ENCODE results near the gene FMNL1.
A peak's percentile ranks its signal among the peaks of the same experiment; 100 is the strongest.
"Not testable (repeated sequence)": the region's sequence is repeated elsewhere in the genome, so short reads cannot be mapped to it uniquely, and the experiment has no call there.

The FMNL1 gene

DNA sequence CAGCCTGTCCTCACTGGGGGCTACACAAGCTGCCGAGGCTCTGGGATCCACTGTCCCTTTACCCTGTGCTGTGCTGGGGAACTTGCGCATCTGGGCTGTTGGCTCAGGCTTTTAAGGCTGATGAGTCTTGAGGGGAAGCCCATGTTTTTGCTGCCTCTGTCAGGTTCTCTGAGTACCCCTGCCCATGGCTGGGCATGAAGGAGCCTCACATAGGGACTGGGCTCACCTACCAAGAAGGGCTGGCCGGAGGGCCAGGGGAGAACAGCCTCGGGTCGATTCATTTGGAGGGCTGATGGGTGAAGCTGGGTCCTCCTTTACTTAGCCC, 14.6 kb downstream of the FMNL1 start:
- no peak for DNase-seq (ENCODE audit: low spot score)

- DNase-seq (ENCODE audit: low spot score), result no peak
Observed at GRCh38 chr17:45237686-45238085, 16.0 kb downstream of the FMNL1 start.

DNA sequence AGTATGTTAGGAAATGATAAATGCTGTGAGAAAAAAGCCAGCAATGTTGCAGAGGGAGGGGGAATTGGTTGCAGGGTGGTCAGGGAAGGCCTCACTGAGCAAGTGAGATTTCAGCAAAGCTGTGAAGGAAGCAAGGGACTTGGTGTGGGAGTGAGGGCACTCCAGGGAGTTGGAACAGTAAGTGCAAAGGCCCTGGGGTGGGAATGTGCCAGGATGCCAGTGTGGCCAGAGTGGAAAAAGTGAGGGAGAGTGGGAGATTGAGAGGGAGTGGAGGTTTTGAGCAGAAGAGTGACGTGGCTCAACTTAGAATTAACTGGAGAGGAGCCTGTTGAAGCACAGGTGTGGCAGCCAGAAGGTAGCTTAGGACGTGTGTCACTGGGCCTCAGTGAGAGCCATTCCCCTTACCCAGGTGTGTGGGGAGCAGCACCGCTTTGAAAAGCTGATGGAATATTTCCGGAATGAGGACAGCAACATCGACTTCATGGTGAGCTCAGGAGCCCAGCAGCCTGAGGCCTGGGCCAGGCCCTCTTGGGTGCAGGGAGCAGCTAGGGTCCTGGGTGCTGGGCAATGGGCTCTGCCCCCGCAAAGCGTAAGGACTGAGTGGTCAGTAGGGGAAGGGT, 16.6 kb downstream of the FMNL1 start:
- DNase-seq (ENCODE audit: low spot score), result no peak

DNA sequence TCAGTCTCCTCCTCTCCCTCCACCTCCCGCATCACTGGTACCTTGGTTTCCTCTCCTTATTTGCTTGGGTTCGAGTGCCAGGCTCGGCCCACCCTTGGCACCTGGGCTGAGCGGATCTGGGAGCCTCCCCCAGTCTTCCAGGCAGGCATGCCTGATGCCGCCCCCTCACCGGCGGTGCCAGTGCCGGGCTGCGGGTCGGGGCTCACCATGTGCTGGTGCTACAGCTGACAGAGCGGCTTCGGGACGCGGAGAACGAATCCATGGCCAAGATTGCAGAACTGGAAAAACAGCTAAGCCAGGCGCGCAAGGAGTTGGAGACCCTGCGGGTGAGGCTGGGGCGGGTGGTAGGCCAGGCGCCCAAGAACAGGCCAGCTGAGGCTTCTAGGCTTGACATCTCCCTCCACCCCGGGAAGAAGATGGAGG, 19.2 kb downstream of the FMNL1 start:
- peak; percentile 27 for DNase-seq (ENCODE audit: low spot score)

- DNase-seq (ENCODE audit: low spot score), result peak; percentile 78
Observed at GRCh38 chr17:45241328-45242028, 19.8 kb downstream of the FMNL1 start.

- DNase-seq (ENCODE audit: low spot score), result no peak
Observed at GRCh38 chr17:45242029-45242414, 20.3 kb downstream of the FMNL1 start.

- no peak for DNase-seq (ENCODE audit: low spot score)
Observed at GRCh38 chr17:45243750-45244149, 22.1 kb downstream of the FMNL1 start.

- DNase-seq (ENCODE audit: low spot score), result no peak
Observed at GRCh38 chr17:45244725-45245656, 23.3 kb downstream of the FMNL1 start.

- DNase-seq (ENCODE audit: low spot score), result no peak
Observed at GRCh38 chr17:45246338-45246737, 24.7 kb downstream of the FMNL1 start.

GRCh38 chr17:45246861-45247428, 25.3 kb downstream of the FMNL1 start:
- DNase-seq (ENCODE audit: low spot score), result peak; percentile 36

DNA sequence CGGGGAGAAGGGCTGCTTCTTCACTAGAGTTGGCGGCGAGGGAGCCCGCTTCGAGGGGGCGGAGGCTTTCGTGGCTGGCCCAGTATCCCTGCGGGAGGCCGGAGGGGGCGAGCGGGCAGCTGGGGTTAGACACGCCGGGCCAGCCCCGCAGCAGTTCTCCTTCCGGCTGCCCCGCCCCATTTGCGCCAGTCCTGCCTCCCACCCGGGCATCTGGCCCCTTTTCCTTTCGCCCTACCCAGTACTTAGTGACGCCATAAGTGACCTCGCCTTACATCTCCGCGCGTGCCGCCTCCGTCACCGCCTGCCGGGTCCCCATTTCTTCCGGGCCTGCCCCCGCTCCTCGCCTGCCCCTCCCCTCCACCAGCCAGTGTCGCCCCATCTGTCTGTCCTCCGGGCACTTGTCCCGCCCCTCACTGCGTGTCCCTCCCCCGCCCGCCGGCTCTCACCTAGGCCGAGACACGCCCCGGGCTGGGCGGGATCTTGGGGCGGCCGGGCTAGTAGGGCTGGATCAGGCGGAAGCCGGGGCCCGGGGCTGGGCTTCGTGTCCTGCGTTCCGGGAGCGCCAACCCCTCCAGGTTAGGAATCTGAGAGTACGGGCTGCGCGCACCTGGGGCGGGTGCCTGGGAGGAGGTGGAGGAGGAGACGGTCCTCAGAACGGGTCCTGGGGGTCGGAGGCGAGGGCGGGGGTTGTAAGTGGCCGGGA, 25.9 kb downstream of the FMNL1 start:
- DNase-seq (ENCODE audit: low spot score), result peak; percentile 91

DNA sequence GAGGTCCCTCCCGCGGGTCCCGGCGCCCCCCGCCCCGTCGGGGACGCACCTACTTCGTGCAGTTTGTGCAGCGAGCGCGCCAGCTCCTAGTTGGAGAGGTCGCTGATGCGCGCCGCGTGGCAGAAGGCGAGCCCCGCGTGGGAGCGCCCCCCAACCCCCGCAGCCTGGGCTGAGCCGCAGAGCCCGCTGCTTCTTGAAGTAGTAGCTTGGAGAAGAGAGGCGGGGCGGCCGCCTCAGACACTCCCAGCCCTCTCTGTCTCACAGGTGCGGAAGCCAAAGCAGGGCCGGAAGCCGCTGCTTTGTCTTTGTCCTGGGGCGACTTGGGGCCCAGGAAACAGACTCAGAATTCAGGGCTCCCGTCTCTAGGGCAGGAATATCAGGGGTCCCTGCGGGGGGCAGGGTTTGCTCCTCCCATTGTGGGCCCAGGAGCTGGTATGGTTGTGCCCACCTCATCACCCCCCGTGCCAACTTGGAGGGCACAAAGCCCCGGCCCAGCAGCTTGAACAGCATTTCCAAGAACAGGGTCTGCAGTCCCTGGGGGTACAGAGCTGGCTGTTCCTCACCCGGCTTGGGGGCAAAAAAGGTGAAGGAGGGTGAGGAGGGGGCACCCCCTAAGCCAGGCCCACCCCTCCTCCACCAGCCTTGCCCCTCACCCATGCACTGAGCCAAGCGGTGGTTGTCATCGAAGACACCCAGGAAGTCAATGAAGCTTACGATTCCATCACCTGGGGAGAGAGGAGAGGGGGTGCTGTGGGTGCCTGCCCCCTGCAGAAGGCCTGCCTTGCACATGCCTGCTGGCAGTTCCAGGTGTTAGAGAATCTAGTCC, 26.7 kb downstream of the FMNL1 start:
- peak; percentile 30 for DNase-seq (ENCODE audit: low spot score)

GRCh38 chr17:45251931-45252330, 30.2 kb downstream of the FMNL1 start:
- no peak for DNase-seq (ENCODE audit: low spot score)

DNA sequence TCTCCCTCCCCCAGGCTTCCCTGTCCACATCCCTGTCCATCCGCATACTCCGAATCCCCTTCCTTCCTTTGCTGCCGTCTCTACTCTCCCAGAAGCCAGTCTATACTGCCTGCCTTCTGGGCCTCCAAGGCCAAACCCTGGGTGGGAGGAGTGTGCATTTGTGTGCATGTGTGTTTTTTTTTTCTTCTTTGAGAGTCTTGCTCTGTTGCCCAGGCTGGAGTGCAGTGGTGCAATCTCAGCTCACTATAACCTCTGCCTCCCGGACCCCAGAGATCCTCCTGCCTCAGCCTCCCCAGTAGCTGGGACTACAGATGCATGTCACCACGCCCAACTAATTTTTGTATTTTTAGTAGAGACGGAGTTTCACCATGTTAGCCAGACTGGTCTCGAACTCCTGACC, 31.6 kb downstream of the FMNL1 start:
- not testable (repeated sequence) for DNase-seq (ENCODE audit: low spot score)

DNA sequence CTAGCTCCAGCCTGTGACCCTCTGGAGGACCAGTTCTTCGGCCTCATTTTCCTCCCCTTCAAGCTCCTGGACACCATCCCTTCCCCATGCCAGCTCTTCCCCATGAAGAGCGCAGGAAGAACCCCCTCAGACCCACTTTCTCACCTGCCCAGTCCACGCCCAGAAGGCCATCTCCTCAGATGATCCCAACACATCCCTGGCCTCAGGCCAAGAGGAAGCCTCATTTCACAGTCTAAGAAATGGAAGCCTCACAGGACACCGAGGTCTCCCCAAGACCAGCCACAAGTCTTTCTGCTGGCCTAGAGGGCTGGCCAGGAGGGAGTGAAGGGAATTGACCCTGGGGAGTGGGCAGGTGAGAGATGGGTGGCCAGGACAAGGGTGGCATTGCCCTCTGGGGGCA, 32.2 kb downstream of the FMNL1 start:
- DNase-seq (ENCODE audit: low spot score), result no peak

GRCh38 chr17:45255358-45255757, 33.7 kb downstream of the FMNL1 start:
- no peak for DNase-seq (ENCODE audit: low spot score)

- no peak for DNase-seq (ENCODE audit: low spot score)
Observed at GRCh38 chr17:45256114-45256966, 34.7 kb downstream of the FMNL1 start.

- DNase-seq (ENCODE audit: low spot score), result no peak
Observed at GRCh38 chr17:45257115-45257514, 35.4 kb downstream of the FMNL1 start.

DNA sequence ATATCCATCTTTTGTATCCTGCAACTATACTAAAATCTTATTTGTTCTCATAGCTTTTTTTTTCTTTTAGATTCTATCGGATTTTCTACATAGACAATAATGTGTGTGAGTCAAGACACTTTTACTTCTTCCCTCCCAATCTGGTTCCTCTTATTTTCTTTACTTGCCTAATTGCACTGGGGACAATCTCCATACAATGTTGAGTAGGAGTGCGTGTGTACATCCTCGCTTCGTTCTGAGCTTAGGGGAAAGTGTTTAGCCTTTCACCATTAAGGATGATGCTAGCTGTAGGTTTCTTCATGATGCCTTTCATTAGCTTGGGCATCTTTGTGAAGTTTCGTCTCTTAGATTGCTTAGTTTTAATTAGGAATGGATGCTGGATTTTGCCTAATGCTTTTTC, 37.3 kb downstream of the FMNL1 start:
- no peak for DNase-seq (ENCODE audit: low spot score)

- DNase-seq (ENCODE audit: low spot score), result no peak
Observed at GRCh38 chr17:45260204-45260783, 38.6 kb downstream of the FMNL1 start.
